Mesodermal cell (in vitro differentiated cells): ENCODE results near the gene EIF4A3.
"Not testable (repeated sequence)": the region's sequence is repeated elsewhere in the genome, so short reads cannot be mapped to it uniquely, and the experiment has no call there.

Experiments used
- H3K27ac ChIP-seq: 2 replicates; pipeline ENCODE4 v1.7.0; 2013; ENCODE audit warnings: mild to moderate bottlenecking, low read depth, low read length, moderate library complexity; ENCODE audit not compliant: severe bottlenecking
- H3K36me3 ChIP-seq: 2 replicates; pipeline ENCODE4 v1.7.1; 2013; ENCODE audit warnings: mild to moderate bottlenecking, low read length, moderate library complexity; ENCODE audit not compliant: control insufficient read depth, insufficient read depth
- H3K4me1 ChIP-seq: one replicate; pipeline ENCODE4 v1.7.1; 2013; ENCODE audit warnings: mild to moderate bottlenecking, low read length; ENCODE audit not compliant: insufficient read depth, control insufficient read depth, poor library complexity, severe bottlenecking
- H3K4me3 ChIP-seq: 2 replicates; pipeline ENCODE4 v1.7.0; 2013; ENCODE audit warnings: low read length, control low read depth, mild to moderate bottlenecking; ENCODE audit not compliant: insufficient read depth, poor library complexity, severe bottlenecking; ENCODE audit errors: extremely low read depth
- H3K9me3 ChIP-seq: 2 replicates; pipeline ENCODE4 v1.7.1; 2013; ENCODE audit warnings: mild to moderate bottlenecking, low read length, moderate library complexity; ENCODE audit not compliant: control insufficient read depth
- WGBS, 2 experiments: methylation state at CpG; one replicate each; pipeline ENCODE4 v1.1.5; 2013; ENCODE audit warnings: missing lambda C conversion rate in 2 of 2; ENCODE audit not compliant: insufficient coverage in 2 of 2; 5-methylcytosine and 5-hydroxymethylcytosine counted together

EIF4A3 gene

DNA sequence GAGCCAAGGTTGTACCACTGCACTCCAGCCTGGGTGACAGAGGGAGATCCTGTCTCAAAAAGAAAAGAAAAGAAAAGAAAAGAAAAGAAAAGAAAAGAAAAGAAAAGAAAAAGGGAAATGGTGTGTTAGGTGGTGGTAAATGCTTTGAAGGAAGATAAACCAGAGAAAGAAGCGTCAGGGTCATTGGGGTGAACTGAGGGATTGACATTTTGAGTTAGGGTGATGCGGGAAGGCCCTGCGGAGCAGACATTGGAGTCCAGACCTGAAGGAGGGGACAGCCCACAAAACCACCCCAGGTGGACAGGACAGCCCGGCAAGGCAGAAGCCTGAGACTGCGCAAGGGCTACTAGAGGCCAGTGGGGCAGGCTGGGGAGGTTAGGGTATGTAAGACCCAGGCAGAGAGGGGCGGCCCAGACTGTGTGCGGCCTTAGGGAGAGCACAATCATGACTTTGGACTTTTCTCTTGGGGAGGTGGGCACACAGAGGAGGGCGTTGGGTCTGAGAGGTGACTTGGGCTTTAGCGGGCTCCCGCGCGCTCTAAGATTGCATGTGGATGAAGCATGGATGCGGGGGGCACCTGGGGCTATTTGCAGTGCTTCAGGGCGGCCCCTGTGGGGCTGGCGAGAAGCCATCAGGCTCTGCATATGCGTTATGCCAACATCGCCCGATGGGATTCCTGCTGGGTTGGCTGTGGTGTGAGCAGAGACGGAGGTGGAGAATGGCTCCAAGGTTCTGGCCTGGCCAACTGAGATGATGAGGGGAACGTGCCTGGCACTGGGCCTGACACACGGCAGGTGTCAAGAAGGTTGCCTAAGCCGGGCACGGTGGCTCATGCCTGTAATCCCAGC, 48.9 kb downstream of the EIF4A3 start:
- H3K9me3 ChIP-seq: no peaks in the 10 kb centered on the region
- H3K27ac ChIP-seq: no peak overlapping the region
- WGBS, 2 experiments: 90 to 91% methylated on average over 23 of the region's 23 CpGs
- no peak overlapping the region for H3K4me3 ChIP-seq
- no peaks in the 10 kb centered on the region for H3K36me3 ChIP-seq
- peaks cover 5% of the 10 kb centered on the region for H3K4me1 ChIP-seq

DNA sequence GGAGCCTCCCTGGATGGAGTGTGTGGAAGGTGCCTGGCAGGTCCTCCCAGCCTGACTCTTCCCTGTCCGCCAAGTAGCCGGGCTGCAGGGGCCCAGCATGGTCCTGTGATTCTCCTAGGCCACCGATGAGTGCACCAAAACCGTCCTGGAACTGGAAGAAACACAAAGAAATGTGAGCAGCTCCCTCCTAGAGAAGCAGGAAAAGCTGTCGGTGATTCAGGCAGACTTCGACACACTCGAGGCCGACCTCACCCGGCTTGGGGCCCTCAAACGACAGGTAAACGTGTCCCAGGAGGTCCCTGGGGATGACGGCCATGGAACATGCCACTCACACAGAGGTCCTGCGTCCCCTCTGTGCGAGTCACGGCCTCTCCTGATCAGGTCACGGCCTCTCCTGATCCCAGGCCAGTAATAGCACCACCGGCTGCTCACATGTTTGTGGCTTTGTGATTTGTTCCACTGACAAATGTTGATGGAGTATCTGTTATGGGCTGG, 49.8 kb downstream of the EIF4A3 start:
- Histone ChIP-seq H3K9me3 (no peaks in the 10 kb centered on the region), H3K36me3 (no peaks in the 10 kb centered on the region), H3K4me1 (peaks cover 2% of the 10 kb centered on the region), H3K4me3 (no peak overlapping the region), H3K27ac (no peak overlapping the region)
- WGBS, 2 experiments: 90 to 95% methylated on average over 16 to 17 of the region's 17 CpGs

DNA sequence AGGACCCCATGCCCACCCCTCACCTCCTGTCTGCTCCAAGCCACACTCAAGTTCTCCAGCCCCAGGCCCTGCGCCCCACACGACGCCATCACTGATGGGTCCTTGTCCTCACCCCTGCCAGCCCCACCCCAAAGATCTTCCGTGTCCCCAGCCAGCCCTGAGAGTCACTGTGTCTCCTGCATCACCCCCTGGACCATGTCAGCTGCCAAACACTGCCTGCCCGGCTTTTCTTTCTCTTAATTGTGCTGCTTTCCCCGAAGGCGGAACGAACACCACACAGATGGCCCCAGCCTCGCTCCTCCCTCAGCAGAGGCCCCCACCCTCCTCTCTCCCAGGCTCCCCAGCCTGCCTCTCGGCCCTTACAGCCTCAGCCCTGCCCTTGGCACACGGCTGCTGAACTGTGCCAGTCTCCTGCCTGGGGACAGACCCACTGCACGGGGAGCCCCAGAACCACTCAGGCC, 50.3 kb downstream of the EIF4A3 start:
- H3K36me3 ChIP-seq: no peaks in the 10 kb centered on the region
- no peaks in the 10 kb centered on the region for H3K4me1 ChIP-seq
- no peak overlapping the region for H3K4me3 ChIP-seq
- H3K9me3 ChIP-seq: no peaks in the 10 kb centered on the region
- H3K27ac ChIP-seq: no peak overlapping the region
- 77 to 85% methylated on average over 5 to 12 of the region's 12 CpGs for WGBS, 2 experiments

DNA sequence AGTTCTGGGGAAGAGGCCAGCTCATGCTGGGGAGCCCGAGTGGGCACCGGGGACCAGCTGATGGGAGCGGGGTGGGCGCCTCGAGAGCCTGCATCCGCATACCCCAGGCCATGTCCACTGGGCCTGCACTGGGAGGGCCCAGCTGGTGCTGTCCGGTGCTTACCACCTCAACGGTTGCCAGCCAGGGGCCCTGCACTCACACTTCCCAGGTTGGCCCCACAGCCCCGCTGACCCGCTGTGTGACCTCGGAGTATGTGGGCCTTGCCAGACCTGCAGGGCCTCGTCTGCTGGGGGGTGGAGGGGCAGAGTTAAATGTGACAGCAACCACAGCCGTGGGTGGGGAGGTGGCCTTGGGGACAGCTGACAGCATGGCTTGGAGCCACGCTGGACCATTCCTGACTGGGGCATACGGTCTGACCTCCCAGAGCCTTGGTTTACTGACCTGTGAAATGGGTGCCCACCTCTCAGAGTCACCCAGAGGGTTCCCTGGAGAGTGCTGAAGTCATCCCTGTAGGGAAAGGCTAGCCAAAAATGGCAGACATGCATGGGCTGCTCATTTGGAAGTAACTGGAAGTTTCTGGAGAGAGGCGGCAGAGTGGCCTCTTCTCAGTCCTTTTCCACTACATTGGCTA, 51.0 kb downstream of the EIF4A3 start:
- 90 to 94% methylated on average over 11 to 16 of the region's 16 CpGs for WGBS, 2 experiments
- Histone ChIP-seq H3K27ac (no peak overlapping the region), H3K4me3 (no peak overlapping the region), H3K4me1 (no peaks in the 10 kb centered on the region), H3K9me3 (no peaks in the 10 kb centered on the region), H3K36me3 (no peaks in the 10 kb centered on the region)

DNA sequence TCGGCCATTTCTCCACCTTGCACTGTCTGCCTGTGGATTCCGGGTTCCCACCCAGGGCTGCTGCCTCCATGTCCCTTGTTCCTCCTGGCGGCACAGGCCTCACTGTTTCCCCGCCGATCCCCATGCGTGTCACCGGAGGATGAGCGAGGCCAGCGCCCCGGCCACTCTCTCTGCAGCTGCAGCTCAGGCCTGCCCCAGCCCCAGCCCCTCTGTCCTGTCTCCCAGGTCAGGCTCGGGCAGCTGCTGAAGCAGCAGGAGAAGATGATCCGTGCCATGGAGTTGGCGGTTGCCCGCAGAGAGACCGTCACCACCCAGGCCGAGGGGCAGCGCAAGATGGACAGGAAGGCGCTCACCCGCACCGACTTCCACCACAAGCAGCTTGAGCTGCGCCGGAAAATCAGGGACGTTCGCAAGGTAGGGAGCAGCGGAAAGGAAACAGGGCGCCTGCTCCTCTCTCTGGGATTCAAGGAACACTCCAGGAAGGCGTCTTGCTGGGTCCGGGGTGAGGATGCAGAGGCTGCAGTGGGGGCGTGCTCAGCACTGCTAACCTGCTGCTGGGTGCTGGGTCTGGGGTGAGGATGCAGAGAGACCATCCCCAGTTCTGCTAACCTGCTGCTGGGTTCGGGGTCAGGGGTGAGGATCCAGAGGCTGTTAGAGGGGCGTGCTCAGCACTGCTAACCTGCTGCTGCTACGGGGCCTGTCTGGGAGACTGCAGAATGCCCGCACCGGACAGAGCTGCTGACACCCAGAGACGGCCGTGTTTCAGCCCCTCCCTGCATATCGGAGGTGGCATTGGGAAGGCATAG, 51.7 kb downstream of the EIF4A3 start:
- Histone ChIP-seq H3K36me3 (no peaks in the 10 kb centered on the region), H3K4me1 (no peaks in the 10 kb centered on the region), H3K27ac (no peak overlapping the region), H3K9me3 (no peaks in the 10 kb centered on the region), H3K4me3 (no peak overlapping the region)
- WGBS, 2 experiments: 93% methylated on average over 26 to 36 of the region's 37 CpGs

DNA sequence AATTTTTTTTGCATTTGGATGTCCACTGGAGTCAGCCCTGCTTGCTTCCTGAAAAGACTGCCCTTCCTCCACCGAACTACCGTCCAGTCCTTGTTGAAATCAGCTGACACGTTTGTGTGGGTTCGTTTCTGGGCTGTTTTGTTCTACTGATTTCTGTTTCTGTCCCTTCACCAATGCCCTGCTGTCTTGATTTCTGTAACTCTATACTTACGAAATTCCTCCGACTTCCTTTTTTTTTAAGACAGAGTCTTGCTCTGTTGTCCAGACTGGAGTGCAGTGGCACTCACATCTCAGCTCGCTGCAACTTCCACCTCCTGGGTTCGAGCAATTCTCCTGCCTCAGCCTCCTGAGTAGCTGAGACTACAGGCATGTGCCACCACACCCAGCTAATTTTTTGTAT, 54.0 kb downstream of the EIF4A3 start:
- WGBS, 2 experiments: 95 to 97% methylated on average over 8 of the region's 8 CpGs
- Histone ChIP-seq H3K9me3 (no peaks in the 10 kb centered on the region), H3K4me1 (no peaks in the 10 kb centered on the region), H3K27ac (no peak overlapping the region), H3K36me3 (no peaks in the 10 kb centered on the region), H3K4me3 (no peak overlapping the region)

DNA sequence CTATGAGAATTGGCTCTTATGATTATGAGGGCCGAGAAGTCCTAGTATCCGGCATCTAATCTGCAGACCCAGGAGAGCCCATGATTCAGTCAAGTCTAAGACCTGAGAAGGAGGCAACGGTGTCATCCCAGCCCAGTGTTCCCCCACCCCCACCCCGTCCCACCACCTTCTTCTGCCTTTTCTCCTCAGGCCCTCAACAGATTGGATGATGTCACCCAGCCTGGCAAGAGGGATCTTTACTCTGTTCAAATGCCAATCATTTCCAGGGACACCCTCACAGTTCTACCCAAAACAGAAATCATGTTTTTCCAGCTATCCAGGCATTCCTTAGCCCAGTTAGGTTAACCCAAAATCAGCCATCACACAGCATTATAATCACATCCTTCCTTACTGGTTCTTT, 55.6 kb downstream of the EIF4A3 start:
- H3K4me3 ChIP-seq: no peak overlapping the region
- 100% methylated on average over 1 to 2 of the region's 4 CpGs for WGBS, 2 experiments
- H3K36me3 ChIP-seq: no peaks in the 10 kb centered on the region

DNA sequence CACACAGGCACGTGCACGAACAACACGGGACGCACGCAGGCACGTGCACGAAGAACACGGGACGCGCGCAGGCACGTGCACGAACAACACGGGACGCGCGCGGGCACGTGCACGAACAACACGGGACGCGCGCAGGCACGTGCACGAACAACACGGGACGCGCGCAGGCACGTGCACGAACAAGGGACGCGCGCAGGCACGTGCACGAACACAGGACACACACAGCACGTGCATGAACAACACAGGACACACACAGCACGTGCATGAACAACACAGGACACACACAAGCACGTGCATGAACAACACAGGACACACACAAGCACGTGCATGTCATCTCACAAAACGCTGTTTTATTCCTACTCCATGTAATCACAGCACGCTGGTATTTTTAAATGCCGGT, 56.8 kb downstream of the EIF4A3 start:
- not testable (repeated sequence) for H3K9me3 ChIP-seq, H3K4me3 ChIP-seq, H3K4me1 ChIP-seq, H3K27ac ChIP-seq, H3K36me3 ChIP-seq
- 96 to 97% methylated on average over 15 to 39 of the region's 44 CpGs for WGBS, 2 experiments

More for the DNA sequence above, 55.6 kb downstream of the EIF4A3 start:
- Histone ChIP-seq H3K9me3 (no peaks in the 10 kb centered on the region), H3K4me1 (no peaks in the 10 kb centered on the region), H3K27ac (no peak overlapping the region)

DNA sequence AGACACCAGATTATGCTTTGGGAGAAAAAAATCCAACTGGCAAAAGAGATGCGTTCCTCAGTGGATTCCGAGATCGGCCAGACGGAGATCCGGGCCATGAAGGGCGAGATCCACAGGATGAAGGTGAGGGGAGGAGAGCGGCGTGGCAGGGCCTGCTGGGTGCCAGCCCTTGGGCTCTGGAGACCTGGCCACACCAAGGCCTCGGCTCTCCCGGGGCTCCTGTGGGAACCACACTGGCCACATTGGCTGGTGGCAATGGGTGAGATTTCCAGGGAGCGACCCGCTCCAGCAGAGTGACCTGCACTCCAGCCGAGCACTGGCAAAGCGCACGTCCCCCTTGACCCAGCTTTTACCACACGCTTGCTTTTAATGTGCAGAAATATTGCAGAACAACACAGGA, 57.2 kb downstream of the EIF4A3 start:
- no peaks in the 10 kb centered on the region for H3K36me3 ChIP-seq
- WGBS, 2 experiments: 94 to 95% methylated on average over 13 to 16 of the region's 16 CpGs
- no peak overlapping the region for H3K27ac ChIP-seq
- no peak overlapping the region for H3K4me3 ChIP-seq
- H3K9me3 ChIP-seq: no peaks in the 10 kb centered on the region
- no peaks in the 10 kb centered on the region for H3K4me1 ChIP-seq

DNA sequence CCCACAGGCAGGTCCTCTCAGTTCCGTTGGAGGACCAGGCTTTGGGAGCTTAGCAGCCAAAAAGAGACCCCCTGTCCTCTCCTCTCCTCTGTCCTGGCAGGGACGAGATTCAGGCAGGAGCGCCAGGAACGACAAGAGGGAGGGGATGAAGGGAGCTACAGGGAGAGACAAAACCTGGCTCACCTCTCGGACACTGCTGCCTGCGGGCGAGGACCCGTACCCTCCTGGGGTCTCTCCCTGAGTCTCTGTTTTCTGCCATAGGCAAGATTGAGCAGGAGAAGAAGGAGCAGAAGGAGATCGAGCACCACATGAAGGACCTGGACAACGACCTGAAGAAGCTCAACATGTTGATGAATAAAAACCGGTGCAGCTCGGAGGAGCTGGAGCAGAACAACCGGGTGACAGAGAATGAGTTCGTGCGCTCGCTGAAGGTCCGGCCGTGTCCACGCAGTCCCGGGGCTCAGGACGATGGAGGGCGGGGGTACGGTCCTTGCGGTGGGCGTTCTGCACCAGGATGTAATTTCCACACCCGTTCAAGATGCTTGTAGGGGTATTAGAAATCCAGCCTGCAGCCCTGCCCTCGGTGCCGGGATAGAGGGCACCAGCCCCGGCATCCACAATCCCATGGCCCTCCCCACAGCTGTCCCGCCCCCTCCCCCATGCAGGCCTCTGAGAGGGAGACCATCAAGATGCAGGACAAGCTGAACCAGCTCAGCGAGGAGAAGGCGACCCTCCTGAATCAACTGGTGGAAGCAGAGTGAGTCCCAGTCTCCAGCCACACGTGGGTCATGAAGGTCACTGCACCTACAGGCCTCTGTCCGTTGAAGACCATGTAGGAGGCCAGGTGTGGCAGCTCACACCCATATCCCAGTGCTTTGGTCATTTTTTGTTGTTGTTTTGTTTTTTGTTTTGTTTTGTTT, 59.3 kb downstream of the EIF4A3 start:
- H3K4me3 ChIP-seq: no peak overlapping the region
- H3K9me3 ChIP-seq: no peaks in the 10 kb centered on the region
- no peaks in the 10 kb centered on the region for H3K4me1 ChIP-seq
- WGBS, 2 experiments: 86 to 87% methylated on average over 30 of the region's 34 CpGs
- H3K36me3 ChIP-seq: no peaks in the 10 kb centered on the region
- no peak overlapping the region for H3K27ac ChIP-seq
